RPMI7951 (cell line): ENCODE measurements around the gene RBMS3. TPM values are rescaled to one million over a fixed set of nuclear protein-coding genes. Genes with fewer than 3 reads are reported as not detected.
"Not testable (repeated sequence)": the region's sequence is repeated elsewhere in the genome, so short reads cannot be mapped to it uniquely, and the experiment has no call there.

Source experiments
- DNase-seq: peaks from one replicate; pipeline ENCODE4 v3.0.0-alpha.2; 2012; ENCODE audit warnings: low read depth
- total RNA-seq: library from RNA; depleted of rRNA; stranded (reverse); fragments of >200 nt; shearing (Covaris generic); gene quantifications from 2 replicates; pipeline ENCODE4 v1.2.3, GENCODE V29; 2014

RBMS3 gene
- total RNA-seq, 1 experiment from 2014 or later, result 22.8 TPM

DNA sequence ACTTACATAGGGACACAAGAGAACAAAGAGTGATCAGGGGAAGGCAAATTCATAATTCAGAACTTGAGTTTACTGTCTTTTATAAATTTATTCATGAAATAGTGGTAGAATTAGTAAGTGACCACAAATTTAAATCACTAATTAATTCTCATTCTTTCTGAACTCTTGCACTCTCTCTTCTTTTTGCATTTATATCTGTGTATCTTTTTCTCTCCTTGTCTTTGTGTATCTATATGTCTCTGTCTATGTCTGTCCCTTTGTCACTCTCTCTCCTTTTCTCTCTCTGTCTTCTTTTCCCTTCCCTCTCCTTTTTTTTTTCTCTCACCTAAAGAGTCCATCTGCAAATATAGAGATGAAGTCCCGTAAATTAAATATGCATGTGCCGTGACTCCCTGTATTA lies 31.5 kb downstream of the RBMS3 start:
- no peak for DNase-seq

DNA sequence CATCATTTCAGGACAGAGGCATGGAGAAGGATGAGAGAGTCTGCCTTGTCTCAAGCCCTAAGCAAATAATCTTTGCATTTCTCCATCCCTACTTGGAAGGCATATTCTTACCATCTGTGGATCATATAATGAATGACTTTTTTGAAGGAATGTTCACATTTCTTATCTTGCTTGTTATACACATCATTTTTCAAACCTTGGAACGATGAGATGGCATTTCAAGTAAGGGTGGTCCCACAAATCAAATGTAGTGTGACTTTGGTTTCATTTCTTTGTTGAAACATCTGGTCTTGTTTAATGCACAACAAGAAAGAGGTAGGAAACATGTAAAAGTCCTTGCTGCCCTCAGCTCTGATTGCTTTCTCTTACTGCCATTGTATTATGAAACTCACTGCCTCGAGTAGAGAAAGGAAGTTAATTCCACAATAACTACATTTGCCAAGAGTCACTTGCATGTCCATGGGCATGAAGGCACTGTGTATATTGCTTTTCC lies 32.1 kb downstream of the RBMS3 start:
- DNase-seq, result peak; percentile 43

DNA sequence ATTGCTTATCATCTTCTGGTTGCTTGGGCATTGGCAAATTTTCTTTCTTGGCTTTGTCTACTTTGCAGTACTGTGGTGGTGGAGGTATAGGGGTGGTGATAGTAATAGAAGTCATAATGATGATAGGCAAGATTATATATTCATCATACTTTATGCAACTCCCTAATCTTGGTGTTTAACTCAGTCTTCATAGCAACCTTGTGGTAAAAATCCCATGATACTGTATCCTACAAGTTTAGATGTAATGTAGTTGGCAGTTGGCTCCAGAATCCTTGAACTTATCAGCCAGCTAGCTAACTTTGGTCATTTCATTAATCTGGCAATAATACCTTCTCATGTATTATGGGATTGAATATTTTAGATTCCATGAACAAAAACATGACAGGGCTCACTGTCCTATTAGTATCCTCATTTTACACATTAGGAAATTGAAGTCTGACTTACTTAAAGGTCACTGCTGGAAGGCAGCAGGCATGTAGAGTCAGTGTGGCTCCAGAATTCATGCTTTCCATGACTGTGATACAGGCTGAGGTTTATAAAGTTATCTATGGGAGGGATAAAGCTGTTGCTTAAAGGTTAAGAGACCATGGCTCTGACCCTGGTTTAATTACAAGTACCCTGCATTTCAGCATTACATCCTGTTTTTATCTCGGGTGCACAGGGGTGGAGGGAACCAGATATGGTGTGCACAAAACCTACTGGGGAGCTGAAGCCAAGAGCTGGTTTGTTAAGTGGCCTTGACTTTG lies 33.3 kb downstream of the RBMS3 start:
- no peak for DNase-seq

DNA sequence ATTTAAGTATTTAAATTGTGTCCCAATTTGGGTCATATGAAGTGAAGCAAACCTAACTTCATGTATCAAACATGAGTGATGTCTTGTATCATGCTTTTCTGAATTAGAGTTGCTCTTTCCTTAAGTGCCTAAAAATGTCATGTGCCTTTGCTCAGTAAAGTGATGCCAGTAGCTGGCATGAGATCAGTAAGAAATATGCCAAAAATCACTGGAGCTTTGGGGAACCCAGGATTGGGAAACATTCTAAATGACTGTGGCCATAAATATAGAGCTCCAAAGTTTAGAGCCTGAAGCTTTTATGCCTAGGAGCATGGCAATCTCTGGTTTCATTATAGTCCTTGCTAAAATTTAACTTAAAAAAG lies 33.8 kb downstream of the RBMS3 start:
- DNase-seq, result no peak

DNA sequence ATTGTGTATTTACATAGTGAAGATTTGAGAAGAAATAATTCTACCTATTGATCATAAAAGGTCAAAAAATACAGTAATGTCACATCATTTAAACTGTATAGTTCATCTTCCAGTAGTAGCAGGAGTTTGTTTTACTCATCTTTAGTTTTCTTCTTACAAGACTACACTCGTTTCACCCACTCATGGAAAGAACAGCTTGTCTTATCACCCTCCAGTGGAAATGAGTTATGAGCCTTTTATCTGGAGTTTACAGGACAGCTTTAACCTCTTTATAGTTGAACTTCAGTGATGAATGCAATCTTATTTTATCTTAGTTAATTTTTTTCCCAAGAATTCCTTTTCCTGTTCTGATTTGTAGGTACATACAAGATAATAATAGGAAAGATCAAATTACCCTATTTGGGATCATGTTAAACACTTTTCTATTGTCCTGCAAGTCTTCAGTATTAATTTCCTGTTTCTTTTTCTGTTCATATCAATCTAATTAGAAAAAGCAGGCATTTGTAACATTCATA lies 36.8 kb downstream of the RBMS3 start:
- no peak for DNase-seq

DNA sequence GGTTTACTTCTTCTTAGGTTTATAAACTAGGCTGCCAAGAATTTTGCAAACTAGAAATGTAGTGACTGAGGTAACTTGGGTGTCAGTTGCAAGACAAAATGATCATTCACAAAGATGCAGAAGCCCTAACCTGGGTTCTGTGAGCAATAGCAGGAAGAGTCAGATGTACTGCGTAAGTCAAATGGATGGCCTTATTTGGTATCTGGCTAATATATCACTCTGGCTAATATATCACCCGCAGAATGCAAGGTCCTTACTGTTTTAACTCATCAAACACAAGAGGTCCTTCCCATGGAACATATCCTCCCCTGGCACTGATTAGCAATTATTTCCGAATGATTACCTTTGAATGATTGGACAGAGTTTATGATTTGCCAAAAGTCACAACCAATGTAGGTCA lies 37.4 kb downstream of the RBMS3 start:
- DNase-seq, result no peak

DNA sequence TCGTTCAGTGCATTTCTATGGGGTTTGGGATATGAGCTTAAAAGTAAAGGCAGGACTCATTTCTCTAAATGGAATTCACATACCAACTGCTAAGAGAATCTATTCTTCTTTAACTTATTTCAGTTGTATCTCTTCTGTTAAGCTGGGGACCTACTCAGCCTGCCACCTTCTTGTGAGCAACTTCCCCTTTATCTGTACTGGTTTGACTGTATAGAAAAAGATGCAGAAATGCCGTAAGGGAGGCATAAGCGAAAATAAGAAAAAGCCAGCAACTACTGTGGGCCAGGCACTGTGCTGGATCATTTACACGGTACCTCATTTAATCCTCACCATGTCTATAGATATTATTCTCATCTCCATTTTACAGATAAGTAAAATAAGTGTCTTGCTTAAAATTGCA lies 38.4 kb downstream of the RBMS3 start:
- no peak for DNase-seq

GRCh38 chr3:29319798-29320197 lies 38.9 kb downstream of the RBMS3 start:
- no peak for DNase-seq

DNA sequence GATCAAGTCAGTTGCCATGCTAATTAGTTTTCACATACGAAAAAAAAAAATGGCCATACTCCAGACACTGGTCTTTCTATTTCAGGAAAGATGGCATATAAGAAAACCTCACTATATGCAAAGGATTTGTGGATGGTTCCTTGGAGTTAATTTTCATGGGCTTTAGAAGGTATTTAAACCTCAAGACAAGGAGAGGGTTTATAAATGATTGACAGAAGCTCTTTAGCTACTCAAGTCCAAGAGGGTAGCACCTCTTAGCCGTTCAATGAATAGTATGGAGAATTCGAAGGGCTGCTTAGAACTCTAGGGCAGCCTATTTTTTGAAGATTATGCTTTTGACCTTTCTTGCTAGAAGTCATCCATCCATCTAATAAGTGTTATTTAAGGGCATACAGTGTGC lies 41.7 kb downstream of the RBMS3 start:
- DNase-seq, result no peak

DNA sequence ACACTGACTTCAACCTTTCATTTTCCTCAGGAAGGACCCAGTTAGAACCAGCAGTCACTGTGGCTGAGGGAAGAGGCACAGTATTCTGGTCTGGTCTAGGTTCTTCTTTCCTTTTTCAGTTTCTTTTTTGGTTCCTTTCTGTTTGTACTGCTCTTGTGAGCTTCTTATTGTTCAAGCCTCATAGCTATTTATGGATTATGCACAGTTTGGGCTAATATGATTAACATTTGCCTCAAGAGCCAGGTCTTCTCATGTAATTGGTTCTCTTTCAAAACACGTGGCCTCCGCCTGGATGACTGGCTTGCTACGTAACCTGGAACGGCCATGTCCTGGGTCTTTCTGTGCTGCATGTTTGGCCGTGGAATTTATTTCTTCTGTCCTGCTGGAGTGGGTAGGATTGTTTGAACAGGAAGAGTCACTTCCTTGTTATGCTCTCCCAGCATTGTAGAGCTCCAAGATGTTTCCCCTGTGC lies 43.3 kb downstream of the RBMS3 start:
- peak; percentile 86 for DNase-seq

DNA sequence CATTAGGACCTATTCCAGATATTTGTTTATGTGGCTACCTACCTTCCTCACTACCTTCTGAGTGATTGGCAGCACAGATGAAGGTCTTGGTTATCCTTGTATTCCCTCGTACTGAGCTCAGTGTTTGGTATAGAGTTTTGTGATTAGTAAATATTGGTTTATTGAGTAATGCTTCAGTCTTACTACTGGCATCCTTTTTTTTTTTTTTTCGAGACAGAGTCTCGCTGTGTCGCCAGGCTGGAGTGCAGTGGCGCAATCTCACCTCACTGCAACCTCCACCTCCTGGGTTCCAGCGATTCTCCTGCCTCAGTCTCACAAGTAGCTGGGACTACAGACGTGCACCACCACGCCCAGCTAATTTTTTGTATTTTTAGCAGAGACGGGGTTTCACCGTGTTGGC lies 45.7 kb downstream of the RBMS3 start:
- not testable (repeated sequence) for DNase-seq

- DNase-seq, result no peak
Measured at GRCh38 chr3:29329986-29330890, 49.4 kb downstream of the RBMS3 start.

- no peak for DNase-seq
Measured at GRCh38 chr3:29331035-29331434, 50.2 kb downstream of the RBMS3 start.

DNA sequence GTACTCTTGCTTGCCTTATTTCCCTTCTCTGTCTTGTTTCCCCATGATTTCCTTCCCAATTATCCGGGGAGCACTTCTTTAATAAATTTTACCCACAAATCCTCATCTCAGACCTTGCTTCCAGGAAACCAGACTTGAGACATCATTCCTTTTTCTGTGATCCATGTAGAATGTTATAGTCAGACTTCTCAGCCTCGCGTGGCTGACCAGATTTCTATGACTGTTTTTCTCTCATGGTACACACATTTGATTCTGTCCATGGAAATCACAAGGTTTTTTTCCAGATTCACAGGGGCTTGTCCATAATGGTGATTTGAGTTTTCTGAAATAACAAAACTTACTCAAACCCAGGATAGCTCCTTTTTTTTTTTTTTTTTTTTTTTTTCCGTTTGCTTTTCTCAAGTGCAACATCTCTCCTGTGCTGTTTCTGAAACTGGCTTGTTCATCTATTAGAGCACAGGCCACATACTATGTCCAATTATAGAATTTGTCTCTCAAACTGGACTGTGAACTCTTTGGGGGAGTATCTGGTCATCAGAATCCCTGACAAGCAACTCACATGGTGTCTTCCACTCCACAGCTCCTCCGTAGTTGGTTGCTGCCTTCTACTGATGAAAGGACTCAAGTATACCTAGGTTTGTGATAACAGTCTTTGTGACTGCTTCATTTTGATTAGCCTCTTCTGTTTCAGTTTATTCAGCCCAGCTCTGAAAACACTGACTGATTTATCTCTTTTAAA lies 50.8 kb downstream of the RBMS3 start:
- DNase-seq, result no peak

- DNase-seq, result no peak
Measured at GRCh38 chr3:29332195-29332637, 51.3 kb downstream of the RBMS3 start.

DNA sequence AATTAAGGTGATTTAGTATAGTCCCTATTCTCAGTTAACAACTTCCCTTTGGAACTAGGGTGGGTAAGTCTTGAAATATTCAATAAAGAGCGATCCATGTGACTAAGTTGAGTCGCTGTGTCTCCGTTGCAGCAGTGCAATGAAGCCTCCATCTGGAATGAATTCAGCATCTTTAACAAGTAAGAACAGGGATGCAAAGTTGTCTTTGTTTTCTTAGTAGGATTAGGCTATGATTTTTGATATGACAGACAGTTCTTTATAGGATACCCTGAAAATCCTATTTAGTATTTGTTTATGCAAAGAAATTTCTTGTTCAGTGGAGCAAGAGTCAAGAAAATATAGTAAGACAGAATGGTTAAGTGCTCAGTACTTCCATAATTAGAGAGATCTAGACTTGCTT lies 52.7 kb downstream of the RBMS3 start:
- DNase-seq, result peak; percentile 32

- DNase-seq, result no peak
Measured at GRCh38 chr3:29334706-29335105, 53.8 kb downstream of the RBMS3 start.

DNA sequence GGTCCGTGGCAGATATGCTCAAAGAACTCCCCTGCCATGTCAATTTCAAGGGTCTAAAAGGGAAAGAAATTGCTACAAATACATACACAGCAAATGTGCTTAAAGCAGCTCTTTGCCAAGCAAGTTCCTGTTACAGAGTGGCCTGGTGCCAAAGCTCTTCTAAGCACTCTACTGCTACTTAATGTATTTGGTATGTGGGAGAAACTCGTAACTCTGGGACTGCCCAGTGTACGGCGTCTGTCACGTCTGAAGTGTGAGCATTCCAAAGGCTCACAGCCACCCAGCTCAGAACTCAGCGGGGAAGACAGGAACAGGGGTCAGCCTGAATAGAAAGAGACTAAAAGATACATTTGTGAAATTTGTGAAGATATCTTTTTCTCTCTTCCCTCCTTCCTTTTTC lies 54.6 kb downstream of the RBMS3 start:
- DNase-seq, result peak; percentile 98

DNA sequence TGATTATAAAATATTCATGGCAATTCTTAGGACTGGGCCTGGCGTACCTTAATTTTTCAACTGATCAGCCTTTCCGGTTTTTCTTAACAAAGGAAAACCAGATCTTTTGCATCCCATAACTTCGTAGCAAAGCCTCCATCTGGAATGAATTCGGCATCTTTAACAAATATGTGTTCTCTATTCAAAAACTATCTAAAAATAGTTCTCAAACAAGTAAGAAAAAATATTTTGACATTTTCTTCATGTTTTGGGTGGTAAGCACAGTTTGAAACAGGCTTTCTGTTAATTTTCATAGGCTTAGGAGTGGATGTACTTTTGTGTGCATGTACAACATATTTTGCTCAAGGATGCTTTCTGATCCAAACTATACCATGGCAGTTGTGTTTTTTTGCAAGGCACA lies 55.1 kb downstream of the RBMS3 start:
- DNase-seq, result no peak

DNA sequence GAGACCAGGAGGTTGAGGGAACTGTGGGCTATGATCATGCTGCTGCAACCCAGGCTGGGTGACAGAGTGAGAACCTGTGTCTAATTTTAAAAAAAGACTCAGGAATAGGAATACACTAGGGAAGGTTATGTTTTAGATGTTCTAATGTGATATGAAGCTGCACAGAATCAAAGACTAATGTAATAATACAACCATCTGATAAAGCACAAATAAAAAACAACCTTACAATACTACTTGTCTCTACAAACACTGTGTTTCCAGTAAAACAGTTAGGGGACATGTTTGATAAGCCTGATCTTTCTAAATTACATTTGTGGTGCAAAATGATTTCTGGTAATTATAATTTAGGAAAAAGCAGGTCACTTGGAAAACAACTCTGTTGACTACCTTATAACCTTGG lies 56.7 kb downstream of the RBMS3 start:
- no peak for DNase-seq

DNA sequence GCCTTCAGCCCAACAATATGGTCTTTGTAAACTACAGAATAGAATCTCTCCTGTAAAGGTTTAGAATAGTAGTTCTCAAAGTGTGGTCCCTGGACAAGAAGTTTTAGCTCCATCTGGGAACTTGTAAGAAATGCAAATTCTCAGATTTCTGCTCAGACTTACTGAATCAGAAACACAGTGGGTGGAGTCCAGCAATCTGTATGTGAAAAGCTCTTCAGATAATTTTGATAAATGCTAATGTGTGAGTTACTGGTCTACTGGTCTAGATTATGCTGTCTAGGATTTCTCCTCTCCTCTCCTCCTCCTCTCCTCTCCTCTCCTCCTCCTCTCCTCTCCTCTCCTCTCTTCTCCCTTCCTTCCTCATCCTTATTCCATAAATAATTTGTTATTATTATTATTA lies 57.5 kb downstream of the RBMS3 start:
- DNase-seq, result no peak
